Activated CD4-positive, alpha-beta T cell treated with anti-CD3 and anti-CD28 coated beads, Interleukin-2, Interleukin-6, amounts not matched to agents 100 ng/mL and 50 ng/mL, durations not matched to agents 16 hours and 8 hours (primary cell): ENCODE data around the gene KCNH6.

ENCODE experiments used
- DNase-seq: peaks from one replicate; pipeline ENCODE4 v3.0.0-alpha.2; 2020

Gene KCNH6, protein sequence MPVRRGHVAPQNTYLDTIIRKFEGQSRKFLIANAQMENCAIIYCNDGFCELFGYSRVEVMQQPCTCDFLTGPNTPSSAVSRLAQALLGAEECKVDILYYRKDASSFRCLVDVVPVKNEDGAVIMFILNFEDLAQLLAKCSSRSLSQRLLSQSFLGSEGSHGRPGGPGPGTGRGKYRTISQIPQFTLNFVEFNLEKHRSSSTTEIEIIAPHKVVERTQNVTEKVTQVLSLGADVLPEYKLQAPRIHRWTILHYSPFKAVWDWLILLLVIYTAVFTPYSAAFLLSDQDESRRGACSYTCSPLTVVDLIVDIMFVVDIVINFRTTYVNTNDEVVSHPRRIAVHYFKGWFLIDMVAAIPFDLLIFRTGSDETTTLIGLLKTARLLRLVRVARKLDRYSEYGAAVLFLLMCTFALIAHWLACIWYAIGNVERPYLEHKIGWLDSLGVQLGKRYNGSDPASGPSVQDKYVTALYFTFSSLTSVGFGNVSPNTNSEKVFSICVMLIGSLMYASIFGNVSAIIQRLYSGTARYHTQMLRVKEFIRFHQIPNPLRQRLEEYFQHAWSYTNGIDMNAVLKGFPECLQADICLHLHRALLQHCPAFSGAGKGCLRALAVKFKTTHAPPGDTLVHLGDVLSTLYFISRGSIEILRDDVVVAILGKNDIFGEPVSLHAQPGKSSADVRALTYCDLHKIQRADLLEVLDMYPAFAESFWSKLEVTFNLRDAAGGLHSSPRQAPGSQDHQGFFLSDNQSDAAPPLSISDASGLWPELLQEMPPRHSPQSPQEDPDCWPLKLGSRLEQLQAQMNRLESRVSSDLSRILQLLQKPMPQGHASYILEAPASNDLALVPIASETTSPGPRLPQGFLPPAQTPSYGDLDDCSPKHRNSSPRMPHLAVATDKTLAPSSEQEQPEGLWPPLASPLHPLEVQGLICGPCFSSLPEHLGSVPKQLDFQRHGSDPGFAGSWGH

GRCh38 chr17:63523253-63523855 lies at the start of gene KCNH6:
TSS of gene KCNH6 (plus strand) at chr17:63523358. CDS start at chr17:63523414, 56 bp downstream.
- no peak for DNase-seq

- DNase-seq, result no peak
Observed at GRCh38 chr17:63474174-63474573, 49.0 kb upstream of the KCNH6 start.

DNA sequence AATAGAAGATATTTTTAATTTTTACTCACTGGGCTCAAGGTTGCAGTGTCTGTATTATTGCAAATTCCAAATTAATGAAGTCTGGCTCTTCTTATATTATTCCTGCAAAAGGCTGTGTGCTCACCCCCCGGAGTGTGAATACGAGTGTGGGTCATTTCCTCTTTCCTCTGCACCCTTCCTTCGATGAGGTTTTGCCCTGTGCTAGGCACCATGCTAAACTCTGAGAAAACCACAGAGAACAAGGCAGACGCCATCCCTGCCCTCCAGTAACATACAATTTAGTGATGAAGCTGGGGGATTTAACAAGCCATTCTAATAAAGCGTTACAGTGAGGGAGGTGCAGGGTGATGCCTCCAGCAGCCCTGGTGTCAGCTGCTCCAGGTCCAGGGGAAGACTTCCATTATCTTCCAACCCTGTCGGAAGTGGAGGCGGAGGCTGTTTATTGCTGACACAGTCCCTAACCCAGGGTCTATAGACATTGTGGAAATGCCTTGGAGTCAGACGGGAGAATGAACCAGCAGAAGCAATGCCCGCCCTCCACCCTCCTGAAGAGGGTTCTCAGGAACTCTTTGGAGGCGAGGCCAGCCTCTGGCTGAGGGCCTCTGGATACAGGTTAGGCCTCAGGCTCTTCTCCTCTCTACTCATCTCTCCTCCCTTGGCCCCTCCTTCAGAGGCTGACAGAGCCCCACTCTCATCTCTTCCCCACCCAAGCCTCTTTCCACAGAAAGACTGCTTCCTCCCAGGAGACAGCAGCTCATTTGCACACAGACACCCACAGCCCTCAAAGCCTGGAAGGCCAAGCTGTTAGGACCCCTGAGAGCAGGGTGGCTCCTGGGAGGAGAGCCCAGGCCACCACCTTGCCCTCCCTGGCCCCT lies 48.3 kb upstream of the KCNH6 start:
- DNase-seq, result no peak

- DNase-seq, result no peak
Observed at GRCh38 chr17:63475491-63476412, 47.4 kb upstream of the KCNH6 start.

- no peak for DNase-seq
Observed at GRCh38 chr17:63476459-63476853, 46.7 kb upstream of the KCNH6 start.

DNA sequence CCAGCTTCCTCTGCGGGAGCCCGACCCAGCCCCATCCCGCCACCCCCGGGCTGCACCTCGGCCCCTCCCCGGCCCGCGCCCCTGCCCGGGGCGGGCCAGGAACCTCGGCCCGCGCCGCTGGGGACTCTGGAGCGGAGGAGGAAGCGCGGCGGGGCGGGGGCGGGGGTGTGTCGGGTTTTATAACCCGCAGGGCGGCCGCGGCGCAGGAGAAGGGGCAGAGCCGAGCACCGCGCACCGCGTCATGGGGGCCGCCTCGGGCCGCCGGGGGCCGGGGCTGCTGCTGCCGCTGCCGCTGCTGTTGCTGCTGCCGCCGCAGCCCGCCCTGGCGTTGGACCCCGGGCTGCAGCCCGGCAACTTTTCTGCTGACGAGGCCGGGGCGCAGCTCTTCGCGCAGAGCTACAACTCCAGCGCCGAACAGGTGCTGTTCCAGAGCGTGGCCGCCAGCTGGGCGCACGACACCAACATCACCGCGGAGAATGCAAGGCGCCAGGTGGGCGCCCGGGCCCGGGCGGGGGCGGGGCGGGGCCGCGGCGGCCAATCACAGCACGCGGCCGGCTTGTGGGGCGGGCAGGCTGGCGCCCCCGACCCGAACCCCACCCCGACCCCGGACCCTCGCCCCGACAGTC lies 46.2 kb upstream of the KCNH6 start, which contains the start of gene ACE:
TSS of gene ACE (plus strand) at position 208 of the 626 bp plus-strand sequence. CDS start at position 242, 34 bp downstream.
- DNase-seq, result peak; percentile 41

DNA sequence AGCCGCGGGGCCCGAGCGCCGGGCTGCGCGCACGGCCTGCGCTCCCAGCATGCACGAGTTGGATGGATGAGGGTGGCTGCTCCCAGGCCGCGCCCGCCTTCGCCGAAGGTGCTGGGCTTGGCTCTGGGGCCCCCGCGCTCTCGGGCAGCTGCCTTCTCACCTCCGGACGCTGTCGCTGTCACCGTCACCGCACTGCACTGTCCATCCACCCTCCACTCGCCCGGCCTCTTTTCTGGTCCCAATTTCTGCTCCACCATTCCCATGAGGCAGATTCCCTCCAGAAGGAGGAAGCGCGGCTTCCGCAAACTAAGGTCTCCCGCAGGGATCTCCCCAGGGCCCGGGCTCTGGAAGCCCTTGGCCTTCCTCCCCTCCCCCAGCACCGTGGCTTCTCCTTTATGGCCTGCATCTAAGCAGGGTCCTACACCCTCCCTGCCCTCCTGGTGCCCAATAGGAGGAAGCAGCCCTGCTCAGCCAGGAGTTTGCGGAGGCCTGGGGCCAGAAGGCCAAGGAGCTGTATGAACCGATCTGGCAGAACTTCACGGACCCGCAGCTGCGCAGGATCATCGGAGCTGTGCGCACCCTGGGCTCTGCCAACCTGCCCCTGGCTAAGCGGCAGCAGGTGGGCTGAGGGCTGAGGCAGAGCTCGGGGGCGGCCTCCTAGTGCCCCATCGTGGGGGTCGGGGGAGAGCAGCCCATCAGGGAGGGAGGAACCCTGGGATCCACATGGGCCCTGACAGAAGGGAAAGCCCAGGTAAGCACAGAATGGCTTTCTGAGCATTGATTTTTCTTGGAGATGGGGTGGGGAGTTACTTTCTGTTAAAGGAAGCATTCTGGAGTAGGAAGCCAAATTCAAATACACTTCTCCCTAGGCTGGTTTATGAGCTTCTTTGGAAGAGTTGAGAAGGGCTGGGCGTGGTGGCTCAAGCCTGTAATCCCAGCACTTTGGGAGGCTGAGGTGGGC lies 45.4 kb upstream of the KCNH6 start:
- no peak for DNase-seq

DNA sequence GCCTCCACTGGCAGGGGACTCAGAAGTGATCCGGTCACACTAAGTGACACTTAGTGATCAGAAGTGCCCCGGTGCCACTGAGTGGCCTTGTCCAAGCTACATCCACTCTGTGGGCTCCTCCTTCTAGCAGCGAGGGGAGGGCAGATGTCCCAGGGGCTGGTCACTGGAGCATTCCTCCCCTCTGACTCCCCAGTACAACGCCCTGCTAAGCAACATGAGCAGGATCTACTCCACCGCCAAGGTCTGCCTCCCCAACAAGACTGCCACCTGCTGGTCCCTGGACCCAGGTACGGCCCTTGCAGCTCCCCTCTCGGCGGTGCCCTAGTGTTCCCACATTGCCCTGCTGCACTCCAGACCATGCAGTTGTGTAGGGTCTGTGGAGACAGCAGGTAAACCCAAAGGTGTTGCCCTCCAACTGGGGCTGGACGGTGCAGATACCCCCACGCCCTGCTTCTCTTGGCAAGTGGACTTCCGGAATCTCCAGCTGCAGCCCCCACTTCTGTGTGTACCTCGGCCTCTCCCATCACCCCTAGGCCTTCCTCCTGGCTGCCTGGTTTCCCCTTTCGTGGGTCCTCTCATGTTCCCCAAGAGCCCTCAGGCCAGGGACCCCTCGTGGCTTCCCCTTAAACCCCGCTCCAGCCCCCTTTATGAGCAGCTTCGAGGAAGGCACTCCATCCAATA lies 44.2 kb upstream of the KCNH6 start:
- peak; percentile 84 for DNase-seq

DNA sequence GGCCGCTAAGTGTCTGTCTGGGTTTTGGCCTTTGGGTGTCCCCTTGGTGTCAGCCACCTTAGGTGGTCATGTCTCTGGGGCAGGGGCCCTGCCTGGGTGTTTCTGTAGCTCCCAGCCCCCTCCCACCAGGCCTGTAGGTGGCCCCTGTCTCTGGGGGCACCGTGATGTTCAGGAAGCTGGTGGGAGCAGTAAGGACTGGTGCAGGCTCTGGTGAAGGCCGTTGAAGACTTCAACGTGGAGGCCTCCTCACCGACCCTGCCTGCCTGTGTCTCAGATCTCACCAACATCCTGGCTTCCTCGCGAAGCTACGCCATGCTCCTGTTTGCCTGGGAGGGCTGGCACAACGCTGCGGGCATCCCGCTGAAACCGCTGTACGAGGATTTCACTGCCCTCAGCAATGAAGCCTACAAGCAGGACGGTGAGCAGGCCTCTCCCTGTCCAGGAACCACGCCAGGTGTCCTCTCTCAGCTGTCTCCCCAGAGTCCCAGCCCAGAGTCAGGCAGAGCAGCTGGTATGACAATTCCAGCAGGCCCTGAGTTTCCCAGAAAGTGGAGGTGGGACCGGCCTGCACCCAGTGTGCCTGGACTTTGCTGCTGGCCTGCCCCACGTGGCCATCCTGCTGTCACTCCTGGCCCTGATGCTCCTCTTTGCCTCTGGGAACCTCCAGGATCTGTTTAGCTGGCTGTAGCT lies 43.5 kb upstream of the KCNH6 start:
- no peak for DNase-seq

DNA sequence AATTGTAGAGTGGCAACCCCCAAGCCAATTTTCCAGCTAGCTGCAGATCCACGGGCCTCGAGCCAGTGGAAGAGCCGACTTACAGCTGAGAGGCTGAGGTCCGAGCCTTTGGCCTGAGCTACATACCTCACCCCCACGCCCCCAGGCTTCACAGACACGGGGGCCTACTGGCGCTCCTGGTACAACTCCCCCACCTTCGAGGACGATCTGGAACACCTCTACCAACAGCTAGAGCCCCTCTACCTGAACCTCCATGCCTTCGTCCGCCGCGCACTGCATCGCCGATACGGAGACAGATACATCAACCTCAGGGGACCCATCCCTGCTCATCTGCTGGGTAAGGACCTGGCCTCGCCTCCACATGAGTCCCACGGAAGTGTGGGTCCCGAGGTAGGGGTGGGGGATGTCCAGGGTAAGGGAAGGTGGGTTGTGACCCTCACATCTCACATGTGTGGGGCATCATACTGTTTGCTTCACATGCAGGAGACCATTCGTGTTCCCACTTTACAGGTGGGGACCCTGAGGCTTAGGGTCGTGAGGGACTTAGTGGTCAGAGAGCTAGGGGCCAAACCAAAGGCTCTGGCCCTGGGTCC lies 42.9 kb upstream of the KCNH6 start:
- no peak for DNase-seq

GRCh38 chr17:63480826-63481487 lies 42.2 kb upstream of the KCNH6 start:
- no peak for DNase-seq

DNA sequence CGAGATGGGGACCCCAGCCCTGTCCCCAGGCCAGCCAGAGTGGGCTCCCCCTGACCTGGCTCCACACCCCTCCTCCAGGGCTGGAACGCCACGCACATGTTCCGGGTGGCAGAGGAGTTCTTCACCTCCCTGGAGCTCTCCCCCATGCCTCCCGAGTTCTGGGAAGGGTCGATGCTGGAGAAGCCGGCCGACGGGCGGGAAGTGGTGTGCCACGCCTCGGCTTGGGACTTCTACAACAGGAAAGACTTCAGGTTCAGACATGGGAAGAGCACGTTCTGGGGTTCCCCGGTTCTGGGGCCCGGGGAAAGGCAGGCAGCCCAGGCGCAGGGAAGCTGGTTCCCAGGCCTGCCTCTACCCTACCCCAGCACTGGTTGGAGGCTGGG lies 41.7 kb upstream of the KCNH6 start:
- DNase-seq, result no peak

DNA sequence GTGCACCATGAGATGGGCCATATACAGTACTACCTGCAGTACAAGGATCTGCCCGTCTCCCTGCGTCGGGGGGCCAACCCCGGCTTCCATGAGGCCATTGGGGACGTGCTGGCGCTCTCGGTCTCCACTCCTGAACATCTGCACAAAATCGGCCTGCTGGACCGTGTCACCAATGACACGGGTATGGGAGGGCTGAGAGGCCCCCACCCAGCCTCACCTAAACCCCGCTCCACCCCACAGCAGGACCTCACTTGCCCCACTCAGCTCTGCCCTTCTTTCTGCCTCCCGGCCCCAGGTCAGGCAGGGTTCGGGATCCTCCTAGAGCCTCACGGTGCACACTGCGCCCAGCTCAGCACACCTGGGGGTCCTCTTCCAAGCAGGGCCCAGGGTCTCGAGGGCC lies 40.6 kb upstream of the KCNH6 start:
- DNase-seq, result no peak

DNA sequence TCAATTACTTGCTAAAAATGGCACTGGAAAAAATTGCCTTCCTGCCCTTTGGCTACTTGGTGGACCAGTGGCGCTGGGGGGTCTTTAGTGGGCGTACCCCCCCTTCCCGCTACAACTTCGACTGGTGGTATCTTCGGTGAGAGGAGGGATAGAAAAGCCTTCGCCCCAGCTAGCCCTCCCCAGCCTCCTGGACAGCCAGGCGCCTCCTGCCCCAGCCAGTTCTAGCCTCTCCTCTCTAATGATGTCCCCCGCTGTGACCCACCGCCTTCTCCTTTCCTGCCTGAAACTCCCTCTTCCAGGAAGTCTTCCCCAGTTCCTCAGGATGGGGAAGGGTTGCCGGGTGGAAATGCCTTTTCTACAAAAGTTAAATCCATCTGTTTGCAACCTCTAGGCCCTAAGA lies 40.1 kb upstream of the KCNH6 start:
- DNase-seq, result no peak

GRCh38 chr17:63483655-63484575 lies 39.2 kb upstream of the KCNH6 start:
- no peak for DNase-seq
